ENCODE data around the gene ABHD16A.

Gene ABHD16A

DNA sequence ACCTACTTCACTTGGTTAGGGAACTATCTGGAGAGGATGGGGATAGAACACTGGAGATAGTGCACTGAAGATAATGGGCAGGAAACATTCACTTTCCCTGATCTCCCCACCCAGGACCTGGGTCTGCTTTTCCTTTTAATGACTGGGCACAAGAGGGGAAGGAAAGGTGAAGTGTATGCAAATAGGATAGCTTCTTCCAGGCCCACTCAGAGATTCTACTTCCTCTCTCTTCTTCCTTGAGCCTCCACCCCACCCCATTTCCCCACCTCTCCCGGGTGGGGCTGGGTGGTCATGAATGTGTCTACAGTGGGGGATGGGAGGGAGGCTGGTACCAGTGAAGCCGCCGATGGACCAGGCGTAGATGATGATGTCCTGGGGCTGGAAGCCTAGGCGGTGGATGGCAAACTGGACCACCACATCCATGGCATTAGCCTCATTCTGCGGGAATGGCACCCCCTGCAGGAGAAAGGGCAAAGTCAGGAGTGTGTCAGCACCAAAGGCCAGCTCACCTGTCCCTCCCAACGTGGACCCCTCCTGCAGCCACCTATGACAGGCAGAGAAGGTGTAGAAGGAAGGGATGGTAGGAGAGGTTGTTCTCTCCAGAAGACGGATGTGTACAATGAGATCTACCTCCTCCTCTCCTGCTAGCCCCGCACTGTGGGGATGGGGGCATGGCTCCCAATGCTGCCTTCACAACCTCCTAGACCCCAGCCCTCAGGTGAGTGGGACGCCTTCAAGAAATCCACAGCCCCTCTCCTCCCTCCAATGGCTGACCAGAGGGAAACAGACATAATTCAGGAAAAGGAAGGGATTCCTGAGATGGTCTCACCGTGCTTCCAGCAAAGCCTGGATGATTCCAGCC lies 13.6 kb downstream of the ABHD16A start:
- DNase-seq (ENCODE audit: low spot score), result no peak

DNA sequence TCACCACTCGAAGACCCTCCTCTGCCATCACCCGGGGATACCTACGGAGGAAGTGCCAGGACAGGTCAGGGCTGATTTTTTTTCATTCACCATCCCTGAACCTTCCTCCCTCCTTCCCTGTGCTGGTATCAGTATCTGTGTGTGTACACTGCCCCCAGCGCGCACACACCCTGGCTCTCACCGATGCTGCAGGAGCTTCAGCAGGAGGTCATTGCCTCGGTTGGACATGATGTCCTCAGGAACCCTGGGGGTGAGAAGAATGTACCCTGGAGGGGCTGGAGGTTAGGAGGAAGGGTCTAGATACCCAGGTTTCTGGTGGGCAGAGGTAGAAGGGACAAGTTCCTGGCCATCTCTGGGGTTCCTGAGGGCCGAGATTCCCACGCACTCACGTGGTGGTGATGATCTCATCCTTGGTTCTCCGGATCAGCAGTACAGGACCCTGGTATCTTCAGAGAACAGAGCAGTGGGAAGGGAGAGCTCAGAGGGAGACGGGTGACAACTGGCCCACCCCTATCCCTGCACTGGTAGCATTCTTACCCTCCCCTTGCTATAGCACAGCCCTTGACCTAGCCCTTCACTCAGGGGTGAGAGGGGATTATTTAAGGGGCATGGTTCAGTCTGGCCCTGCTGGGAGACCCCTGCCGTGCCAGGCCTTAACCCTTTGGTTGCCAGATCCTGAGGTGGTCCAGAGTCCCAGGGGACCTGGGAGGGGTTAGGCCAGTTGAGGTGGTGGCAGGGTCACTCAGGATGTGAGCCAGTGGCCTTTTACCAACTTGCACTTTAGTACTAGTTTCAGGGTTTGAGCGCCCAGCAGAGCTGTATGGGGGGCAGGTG lies 15.0 kb downstream of the ABHD16A start:
- no peak for DNase-seq (ENCODE audit: low spot score)

DNA sequence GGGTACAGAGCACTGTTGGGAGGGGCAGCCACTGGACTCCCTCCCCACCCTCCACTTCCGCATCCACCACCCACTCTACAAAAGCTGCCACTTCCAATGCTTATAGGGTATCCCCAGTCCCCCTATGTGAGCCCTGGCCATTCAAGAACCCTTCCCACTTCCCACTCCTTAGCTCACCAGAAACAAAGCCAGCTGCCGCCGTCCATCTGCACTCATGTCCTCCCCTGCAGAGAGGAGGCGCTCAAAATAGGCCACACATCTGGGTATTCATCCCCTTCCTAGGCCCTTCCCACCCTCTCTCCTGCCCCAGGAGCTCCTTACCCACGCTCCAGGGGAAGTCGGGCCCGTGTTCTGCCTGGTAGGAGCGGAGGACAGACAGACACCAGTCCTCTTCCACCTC lies 15.8 kb downstream of the ABHD16A start:
- DNase-seq (ENCODE audit: low spot score), result no peak

DNA sequence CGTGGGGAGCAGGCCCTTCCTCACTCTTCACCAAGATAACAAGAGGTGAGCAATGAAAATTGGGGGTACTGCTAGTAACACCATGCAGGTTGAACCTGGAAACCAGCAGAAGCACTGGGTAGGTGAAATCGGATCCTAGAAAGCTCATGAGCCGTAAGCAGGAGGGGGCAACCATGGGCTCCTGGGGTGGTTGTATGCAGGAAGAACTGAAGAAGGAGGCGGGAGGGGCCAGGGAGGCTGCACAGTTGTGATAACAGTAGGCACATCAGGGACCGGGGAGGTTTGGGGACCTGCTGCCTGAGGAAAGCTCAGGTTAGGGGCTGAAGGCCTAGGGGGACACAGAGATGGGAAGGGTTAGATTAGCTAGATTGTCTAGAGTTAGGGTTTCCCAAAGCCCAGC lies 16.6 kb downstream of the ABHD16A start:
- no peak for DNase-seq (ENCODE audit: low spot score)

DNA sequence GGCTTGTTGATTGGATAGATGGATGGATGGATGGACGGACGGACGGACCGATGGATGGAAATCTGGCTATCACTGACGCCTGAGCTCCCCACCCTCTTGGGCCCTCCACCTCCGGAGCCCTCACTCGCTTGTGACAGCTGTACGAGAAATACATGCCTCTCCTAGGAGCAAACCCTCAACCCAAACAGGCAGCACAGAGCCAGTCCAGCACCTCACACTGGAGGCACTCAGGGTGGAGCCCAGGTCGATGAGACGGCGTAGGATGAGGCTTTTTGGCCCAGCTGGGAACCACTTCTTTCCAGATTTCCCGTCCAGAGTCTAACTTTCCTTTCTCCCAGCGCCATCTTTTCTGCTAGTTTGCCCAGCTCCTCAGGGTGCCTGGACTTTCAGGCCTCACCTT lies 19.5 kb downstream of the ABHD16A start:
- DNase-seq (ENCODE audit: low spot score), result no peak

DNA sequence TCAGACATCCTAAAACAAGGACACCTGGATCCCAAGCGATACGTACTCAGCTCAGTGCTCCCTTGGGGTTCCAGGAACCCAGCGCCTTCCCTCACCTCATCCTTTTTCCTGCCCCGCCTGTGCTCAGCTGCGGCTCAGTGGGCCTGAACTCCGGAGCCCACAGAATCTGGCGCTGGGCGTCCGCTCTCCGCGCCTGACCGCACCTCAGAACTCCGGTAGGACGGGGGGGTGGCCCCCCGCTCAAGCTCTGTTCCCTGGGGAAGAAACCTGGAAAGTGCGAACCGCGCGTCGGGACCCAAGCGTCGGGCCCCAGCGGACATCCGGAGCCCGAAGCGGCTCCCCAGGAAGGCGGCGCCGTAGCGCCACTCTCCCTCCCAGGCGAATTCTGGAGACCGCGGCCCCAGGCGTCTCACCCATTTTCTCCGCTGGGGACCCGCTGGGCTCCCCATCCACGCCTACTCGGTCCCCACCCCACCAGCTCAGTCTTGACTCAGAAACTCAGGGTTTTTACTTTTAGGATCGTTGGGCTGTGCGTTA lies 21.9 kb downstream of the ABHD16A start:
- DNase-seq (ENCODE audit: low spot score), result peak; percentile 86

DNA sequence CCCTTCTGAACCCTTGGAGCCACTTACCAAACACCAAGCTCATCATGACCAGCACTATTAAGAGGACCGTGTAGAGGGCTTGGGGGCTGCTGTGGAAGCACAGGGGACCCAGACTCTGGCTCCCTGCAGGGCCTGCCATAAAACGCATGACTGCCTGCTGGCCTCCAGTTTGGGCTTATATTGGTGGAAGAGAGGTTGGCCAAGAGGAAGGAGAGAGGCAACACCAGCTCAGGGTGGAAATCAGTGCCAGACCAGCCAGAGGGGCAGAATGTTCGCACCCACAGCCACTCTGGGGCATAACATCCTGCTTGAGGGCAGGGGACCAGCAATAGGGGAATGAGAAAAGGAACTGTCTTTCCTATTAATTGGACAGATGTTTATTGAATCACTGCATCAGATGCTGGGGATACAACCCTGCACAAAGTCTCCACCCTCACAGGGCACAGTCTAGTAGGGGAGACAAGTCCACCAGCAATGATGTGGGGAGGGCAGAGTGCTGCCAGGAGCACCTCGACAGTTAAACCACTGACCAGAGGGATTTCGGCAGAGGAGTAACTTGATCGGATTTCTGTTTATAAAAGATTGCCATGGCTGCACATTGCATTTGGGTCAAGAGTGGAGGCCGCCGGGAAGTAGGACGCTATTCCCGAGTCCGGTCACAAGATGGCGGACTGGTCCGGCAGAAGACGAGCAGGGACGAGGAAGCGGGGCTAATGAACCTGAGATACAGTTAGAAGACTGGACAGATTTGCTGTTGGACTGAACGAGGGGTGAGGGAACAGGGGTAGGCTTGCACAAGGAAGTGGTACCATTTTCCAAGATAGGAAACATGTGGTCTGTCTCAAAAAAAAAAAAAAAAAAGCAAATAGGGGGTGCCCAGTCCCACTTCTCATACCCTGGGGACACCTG lies 22.6 kb downstream of the ABHD16A start, which contains the start of gene LY6G5C:
Gene LY6G5C (minus strand): TSS at position 842 of the 909 bp plus-strand sequence. CDS start 694 bp downstream, at position 148.
- peak; percentile 91 for DNase-seq (ENCODE audit: low spot score)

DNA sequence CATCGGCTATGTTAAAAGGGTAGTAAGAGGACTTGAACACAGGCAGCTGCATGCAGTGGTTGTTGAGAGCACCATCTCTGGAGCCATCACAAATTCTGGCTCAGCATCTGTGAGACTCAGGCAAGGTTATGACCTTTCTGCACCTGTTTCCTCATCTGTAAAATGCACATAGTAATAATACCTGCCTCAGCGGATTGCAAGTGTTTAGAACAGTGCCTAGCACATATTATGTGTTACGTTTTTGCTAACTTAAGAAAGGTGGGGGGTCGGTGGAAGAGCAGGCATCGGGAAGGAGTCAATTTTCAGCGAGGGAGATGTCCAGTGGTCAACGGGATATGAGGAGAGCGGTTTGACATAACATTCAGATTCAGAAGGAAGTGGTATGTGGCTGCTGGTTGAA lies 25.2 kb downstream of the ABHD16A start:
- no peak for DNase-seq (ENCODE audit: low spot score)

DNA sequence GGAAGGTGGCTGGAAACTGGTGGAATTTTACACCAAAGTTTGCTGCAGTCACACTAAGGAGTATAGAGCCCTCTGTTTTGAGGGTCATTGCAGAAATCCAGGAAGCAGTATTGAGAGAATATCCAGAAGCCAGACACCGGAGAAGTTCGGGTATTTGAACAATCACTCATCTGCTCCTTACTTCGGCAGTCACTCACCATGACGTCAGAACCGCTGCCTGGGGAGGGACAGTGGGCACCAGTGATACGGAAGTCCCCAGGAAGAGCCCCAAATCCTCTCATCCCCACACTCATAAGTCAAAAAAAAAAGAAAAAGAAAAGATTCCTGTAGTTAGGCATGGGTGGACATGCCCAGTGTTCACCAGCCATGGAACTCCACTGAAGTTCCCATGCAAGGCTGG lies 26.2 kb downstream of the ABHD16A start:
- no peak for DNase-seq (ENCODE audit: low spot score)

DNA sequence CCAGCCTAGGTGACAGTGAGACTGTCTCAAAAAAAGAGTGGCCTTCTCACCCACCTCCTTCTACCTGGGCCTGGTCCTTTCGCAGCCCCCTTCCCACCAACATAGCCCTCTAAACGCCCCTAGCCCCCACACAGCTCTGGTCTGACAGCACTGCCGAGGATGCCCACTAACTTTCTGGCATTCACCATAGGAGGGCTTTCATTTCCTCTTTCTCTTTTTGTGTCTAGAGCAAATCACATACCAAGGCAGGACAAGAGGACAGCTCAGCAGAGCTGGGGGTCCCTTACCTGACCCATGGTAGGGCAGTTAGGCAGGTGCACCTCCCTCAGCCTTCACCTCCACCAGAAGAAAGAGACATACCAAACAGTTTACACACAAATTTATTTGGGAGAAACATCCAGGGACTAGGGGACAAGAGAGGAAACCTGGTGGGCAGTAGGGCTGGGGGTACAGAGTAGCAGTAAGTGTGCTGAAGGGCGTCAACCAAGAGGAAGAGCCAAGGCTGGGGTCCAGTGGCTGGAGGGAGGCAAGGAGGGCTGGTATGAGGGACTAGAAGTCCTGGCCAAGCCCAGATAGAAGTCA lies 26.7 kb downstream of the ABHD16A start:
- no peak for DNase-seq (ENCODE audit: low spot score)

DNA sequence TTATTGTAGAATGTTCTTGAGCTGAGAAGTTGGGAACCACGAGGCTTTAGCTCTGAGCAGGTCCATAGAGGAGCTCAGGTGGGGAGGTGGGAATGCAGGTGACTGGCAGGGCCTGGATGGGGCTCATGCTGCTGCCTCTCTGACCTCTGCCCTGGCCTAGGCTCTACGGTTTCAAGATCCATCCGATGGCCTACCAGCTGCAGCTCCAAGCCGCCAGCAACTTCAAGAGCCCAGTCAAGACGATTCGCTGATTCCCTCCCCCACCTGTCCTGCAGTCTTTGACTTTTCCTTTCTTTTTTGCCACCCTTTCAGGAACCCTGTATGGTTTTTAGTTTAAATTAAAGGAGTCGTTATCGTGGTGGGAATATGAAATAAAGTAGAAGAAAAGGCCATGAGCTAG lies 33.4 kb downstream of the ABHD16A start, which contains the start of gene LY6G5B:
Gene LY6G5B (plus strand): TSS at position 301 of the 400 bp plus-strand sequence. CDS start 975 bp downstream, outside the sequence.
- no peak for DNase-seq (ENCODE audit: low spot score)

DNA sequence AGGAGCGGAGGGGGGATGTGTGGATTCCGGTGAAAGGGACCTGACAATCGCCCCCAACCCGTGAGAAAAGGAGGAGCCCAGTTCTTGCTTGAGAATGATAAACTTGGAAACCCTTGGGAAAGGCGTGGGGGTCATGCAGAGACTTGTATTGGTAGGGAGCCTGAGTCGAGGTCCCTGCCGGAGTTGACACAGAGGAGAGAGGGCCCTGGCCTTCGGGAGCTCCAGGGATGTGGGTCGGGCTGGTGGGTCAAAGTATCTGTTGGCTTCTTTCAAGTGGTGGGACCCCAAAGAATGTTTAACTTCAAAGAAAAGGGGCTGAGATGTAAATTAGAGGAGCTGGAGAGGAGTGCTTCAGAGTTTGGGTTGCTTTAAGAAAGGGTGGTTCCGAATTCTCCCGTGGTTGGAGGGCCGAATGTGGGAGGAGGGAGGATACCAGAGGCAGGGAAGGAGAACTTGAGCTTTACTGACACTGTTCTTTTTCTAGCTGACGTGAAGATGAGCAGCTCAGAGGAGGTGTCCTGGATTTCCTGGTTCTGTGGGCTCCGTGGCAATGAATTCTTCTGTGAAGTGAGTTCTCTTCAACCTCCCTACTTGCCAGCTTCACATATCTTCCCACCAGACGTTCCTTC lies 36.7 kb downstream of the ABHD16A start:
- DNase-seq (ENCODE audit: low spot score), result no peak

DNA sequence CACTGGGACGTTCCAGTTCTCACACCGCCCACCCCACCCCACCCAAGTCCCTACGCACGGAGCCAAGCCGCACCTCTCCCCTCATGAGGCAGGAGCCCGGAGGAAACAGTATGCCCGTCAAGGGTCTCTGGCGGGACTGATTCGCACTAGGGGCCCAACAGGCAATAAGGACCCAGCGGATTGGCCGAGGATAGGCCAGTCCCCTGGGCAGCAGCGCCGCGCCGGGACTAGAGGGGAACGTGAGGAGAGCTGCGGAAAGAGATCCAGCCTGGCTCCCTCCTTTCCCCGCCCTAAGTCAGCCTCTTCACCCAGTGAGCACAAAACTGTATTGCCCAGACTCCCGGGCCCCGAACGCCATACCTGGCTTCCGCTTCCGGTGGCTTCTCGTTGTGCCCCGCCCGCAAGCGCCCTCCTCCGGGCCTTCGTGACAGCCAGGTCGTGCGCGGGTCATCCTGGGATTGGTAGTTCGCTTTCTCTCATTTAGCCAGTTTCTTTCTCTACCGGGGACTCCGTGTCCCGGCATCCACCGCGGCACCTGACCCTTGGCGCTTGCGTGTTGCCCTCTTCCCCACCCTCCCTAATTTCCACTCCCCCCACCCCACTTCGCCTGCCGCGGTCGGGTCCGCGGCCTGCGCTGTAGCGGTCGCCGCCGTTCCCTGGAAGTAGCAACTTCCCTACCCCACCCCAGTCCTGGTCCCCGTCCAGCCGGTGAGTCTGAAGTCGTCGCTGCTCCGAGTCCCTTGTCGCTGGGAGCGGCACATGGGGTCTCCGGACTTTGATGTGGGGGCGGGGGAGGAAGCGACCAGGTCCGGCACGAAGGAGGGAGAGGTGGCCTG lies 37.4 kb downstream of the ABHD16A start, which contains the start of gene CSNK2B:
Gene CSNK2B (plus strand): TSS at position 580 of the 836 bp plus-strand sequence. CDS start 752 bp downstream, outside the sequence.
- DNase-seq (ENCODE audit: low spot score), result peak; percentile 98

DNA sequence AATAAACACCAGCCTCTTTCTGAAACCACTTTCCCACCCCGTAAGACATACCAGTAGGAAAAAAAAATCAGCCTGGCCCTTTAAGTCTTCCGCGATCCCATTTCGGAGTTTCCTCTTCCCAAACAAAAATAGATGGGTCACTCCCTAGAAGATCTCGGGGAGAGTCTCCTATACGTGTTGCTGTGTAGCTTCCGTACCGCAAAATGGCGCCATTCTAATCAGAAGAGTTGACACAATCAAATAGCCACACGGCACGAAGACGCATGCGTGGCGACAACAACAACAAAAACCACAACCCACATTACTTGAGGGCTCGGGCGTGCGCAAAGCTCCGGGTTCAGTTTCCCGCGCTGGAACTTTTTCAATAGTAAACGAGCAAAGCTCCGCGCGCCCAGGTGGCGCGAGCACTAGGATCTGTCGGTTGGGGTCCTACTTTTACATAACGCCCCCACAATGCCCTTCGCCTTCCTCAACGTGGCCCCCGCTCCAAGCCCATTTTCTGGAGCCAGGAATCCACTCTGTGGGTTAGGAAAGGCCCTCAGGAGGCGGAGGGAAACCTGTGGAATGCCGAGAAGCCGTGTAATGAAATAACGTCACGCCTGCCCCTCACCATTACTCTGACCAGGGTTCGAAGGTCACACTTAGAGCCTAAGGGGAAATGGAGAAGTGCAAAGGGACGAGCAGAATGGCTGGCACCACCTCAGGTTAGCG lies 38.2 kb downstream of the ABHD16A start, which contains the start of gene GPANK1:
Gene GPANK1 (minus strand): TSS at position 208 of the 711 bp plus-strand sequence. CDS start 519 bp downstream, outside the sequence.
- peak; percentile 91 for DNase-seq (ENCODE audit: low spot score)

DNA sequence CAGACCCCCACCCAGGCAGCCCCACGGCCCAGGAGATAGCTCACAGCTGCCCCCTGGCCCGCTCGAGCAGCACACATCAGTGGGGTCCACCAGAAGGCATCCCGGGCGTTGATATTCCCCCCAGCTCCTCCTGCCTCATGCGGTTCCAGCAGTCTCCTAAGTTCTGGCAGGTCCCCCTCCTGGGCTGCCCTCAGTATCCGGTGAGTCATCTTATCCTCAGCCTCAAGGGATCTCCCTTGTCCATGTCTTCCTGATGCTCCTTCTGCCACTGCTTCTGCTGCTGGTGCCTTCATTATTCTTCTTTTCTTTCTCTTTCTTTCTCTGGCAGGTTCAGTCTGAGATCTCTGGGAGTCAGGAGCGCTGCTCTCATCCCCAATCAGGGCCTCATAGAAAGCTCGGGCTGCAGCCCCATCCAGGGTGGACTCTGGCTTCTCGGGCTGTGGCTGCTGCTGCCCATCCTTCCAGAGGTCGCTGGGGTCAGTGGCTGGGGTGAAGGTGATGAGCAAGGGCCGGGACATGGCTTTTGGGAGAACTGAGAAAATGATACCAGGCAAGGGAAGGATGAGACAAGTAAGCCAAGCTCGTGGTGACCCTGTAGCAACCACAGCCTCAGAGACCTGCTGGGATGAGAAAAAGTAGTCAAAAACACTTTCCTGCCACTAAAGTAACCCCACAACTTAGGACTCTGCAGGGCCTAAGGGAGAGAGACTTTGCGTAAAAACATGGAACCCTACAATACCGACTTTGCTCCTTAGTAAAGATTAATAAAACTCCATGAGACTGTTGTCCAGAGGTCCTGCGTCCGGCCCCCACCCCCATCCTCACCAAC lies 38.9 kb downstream of the ABHD16A start:
- DNase-seq (ENCODE audit: low spot score), result peak; percentile 82

DNA sequence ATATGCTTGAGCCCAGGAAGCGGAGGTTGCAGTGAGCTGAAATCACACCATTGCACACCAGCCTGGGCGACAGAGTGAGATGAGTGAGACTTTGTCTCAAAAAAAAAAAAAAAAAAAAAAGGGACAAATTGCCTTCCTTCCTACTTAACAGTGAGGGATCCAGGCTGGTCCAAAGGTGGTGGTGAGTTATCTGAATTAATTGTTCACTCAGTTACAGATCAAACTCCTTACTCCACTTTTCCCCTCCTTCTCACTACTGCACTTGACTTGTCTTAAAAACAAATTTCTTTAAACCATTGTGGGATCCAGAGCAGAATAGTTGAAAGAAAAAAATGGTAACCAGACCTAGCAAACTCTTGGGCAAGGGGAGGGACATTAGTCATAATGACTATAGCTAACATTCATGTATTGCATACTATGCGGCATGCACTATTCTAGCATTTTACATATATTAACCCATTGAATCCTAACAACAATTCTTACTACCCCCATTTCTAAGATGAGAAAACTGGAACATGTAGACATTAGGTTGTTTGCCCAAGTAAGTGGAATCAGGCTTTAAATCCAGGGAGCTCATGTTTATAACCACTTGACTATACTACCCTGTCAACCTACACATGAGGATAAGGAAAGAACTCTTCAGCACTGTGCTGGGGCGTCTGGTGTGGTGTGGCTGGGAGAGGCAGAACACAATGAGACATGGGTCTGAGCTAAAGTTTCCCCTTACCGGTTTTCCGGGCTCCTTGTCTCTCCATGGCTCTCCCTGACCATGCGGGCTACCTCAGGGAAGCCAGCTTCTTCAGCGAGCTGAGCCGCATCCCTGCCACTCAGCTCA lies 39.8 kb downstream of the ABHD16A start:
- DNase-seq (ENCODE audit: low spot score), result no peak
